WERI-Rb-1 (cell line): ENCODE measurements around the gene DEGS2.

Source experiments
- DNase-seq: peaks from one replicate; pipeline ENCODE4 v3.0.0-alpha.2; 2020
- H3K27ac ChIP-seq: fragments of 250-450 bp; sonication (Bioruptor Pico); 2 replicates; pipeline ENCODE4 v1.5.1; 2020; ENCODE audit warnings: mild to moderate bottlenecking, moderate library complexity
- H3K27me3 ChIP-seq: fragments of 250-450 bp; sonication (Bioruptor Pico); 2 replicates; pipeline ENCODE4 v1.5.1; 2021; ENCODE audit warnings: mild to moderate bottlenecking, low read depth, moderate library complexity; ENCODE audit not compliant: insufficient read depth, severe bottlenecking
- H3K36me3 ChIP-seq: fragments of 250-450 bp; sonication (Bioruptor Pico); 2 replicates; pipeline ENCODE4 v1.5.1; 2020; ENCODE audit warnings: mild to moderate bottlenecking, moderate library complexity
- H3K4me3 ChIP-seq: 2 replicates; pipeline ENCODE4 v1.5.1; 2011; ENCODE audit warnings: low read depth, mild to moderate bottlenecking, control low read depth, low read length
- H3K9me3 ChIP-seq: fragments of 250-450 bp; sonication (Bioruptor Pico); 2 replicates; pipeline ENCODE4 v1.5.1; 2021; ENCODE audit warnings: mild to moderate bottlenecking, moderate library complexity; ENCODE audit not compliant: severe bottlenecking
- TF ChIP-seq, protein P1 (sequence below): IDR thresholded peaks from 2 replicates; pipeline ENCODE4 v1.5.1; 2011; ENCODE audit warnings: low read depth, mild to moderate bottlenecking, control low read depth, inconsistent platforms, low read length

Gene DEGS2

DNA sequence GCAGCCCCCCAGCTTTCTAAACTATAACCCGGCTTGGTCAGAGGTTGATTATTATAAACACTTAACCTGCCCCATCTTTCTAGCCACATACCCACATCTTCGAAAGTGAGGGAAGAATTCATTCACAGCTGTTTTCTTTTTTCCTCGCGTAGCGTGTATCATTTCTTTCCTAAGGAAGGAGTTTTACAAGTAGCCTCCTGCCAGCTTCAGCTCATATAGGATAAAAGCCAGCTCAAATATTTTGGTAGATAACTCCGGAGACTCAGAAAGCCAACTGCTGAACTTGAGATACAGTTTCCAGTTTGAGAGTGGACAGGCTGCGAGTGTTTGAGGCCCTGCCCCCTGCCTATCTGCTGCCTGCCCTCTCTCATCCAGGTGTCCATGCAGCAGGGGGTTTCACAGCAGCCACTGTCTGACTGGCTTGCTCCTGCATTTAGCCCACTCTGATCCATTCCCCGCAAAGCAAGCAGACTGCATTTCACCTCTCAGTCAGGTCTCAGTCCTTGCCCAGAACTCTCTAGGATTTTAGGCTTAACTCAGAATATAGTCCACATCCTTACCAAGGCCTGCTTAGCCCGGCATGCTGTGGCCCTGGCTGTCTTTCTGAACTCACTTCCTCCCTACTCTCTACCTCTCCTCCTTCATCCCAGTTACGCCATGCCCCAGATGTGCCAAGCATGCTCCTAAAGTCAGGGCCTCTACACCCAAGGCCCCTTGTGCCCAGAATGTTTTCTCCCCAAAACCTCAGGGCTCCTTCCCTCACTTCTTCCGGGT lies 47.3 kb downstream of the DEGS2 start:
- TF ChIP-seq, protein P1, sequence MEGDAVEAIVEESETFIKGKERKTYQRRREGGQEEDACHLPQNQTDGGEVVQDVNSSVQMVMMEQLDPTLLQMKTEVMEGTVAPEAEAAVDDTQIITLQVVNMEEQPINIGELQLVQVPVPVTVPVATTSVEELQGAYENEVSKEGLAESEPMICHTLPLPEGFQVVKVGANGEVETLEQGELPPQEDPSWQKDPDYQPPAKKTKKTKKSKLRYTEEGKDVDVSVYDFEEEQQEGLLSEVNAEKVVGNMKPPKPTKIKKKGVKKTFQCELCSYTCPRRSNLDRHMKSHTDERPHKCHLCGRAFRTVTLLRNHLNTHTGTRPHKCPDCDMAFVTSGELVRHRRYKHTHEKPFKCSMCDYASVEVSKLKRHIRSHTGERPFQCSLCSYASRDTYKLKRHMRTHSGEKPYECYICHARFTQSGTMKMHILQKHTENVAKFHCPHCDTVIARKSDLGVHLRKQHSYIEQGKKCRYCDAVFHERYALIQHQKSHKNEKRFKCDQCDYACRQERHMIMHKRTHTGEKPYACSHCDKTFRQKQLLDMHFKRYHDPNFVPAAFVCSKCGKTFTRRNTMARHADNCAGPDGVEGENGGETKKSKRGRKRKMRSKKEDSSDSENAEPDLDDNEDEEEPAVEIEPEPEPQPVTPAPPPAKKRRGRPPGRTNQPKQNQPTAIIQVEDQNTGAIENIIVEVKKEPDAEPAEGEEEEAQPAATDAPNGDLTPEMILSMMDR: no peak
- Histone ChIP-seq H3K9me3 (no peaks in the 10 kb centered on the region), H3K27me3 (no peaks in the 10 kb centered on the region), H3K36me3 (peaks cover 16% of the 10 kb centered on the region), H3K4me3 (no peak overlapping the region), H3K27ac (no peak overlapping the region)
- DNase-seq: no peak

DNA sequence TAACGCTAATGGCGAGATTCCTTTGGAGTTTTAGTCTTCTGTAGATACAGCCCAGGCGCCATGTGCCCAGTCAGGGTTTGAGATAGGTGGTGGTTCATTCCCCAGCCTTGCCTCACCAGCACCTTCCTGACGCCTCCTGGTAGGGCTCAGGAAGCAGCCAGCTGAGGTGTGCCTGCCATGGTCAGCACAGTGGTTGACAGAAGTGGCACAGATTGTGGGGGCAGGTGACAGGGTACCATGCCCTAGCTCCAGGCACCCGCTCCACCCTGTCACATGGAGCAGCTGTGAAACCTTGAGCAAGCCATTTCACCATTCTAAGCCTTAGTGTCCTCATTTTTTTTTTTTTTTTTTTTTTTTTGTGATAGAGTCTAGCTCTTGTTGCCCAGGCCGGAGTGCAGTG lies 48.6 kb downstream of the DEGS2 start:
- H3K9me3 ChIP-seq: no peaks in the 10 kb centered on the region
- no peak overlapping the region for H3K27ac ChIP-seq
- peaks cover 20% of the 10 kb centered on the region for H3K36me3 ChIP-seq
- no peaks in the 10 kb centered on the region for H3K27me3 ChIP-seq
- DNase-seq: no peak
- no peak overlapping the region for H3K4me3 ChIP-seq
- TF ChIP-seq, protein P1: no peak

DNA sequence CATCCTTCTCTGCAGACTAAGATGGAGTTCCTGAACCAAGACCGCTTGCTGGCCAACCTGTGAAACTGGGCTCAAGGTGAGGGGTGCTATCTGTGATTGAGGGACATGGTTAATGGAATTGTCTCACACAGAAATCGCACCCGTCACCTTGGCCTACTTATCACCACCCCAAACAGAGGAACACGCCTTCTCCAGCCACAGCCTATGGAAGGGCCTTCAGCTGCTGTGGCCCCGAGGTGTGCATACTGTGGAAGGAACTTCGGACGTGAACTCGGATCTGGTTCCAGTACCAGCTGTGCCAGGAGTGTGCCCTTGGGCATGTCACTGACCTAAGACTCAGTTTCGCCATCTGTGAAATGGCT lies 49.9 kb downstream of the DEGS2 start:
- no peak overlapping the region for H3K4me3 ChIP-seq
- H3K9me3 ChIP-seq: no peaks in the 10 kb centered on the region
- peaks cover 20% of the 10 kb centered on the region for H3K36me3 ChIP-seq
- no peaks in the 10 kb centered on the region for H3K27me3 ChIP-seq
- TF ChIP-seq, protein P1: no peak
- no peak for DNase-seq
- no peak overlapping the region for H3K27ac ChIP-seq

DNA sequence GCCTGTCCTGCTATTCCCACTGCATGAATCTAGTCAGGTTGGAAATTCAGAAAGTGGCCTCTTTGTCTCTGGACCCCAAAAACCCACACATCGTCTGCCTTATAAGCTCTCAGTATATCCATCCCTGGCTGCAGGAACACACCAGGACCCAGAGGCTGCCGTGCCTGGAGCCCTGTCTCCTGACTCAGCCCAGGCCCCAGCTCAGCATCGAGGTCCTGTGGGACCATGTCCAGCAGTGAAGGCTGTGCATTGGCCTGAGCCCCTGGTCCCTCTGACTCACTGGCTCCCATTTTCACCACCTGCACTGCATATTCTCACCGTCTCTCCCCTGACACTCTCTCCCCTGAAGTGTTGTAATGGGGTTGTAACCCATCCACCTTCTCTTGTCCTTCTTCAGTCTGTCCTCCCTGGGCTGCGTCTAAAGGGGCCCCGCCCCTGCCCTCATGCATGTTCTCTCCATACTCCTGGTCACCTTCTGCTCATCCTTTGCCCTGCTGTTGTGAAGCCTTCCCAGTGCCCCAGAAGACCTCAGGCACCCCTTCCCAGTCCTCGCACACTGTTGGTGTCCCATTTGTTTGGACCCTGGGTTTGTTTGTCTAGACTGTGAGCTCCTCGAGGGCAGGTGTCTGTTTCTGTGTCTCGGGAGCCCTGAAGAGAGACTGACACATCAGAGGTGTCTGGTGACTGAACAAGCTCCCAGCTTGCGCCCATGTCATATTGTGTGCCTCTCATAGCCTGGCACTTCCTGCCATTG lies 50.4 kb downstream of the DEGS2 start:
- Histone ChIP-seq H3K4me3 (no peak overlapping the region), H3K27me3 (no peaks in the 10 kb centered on the region), H3K36me3 (peaks cover 22% of the 10 kb centered on the region), H3K27ac (no peak overlapping the region), H3K9me3 (no peaks in the 10 kb centered on the region)
- no peak for DNase-seq
- TF ChIP-seq, protein P1: no peak

DNA sequence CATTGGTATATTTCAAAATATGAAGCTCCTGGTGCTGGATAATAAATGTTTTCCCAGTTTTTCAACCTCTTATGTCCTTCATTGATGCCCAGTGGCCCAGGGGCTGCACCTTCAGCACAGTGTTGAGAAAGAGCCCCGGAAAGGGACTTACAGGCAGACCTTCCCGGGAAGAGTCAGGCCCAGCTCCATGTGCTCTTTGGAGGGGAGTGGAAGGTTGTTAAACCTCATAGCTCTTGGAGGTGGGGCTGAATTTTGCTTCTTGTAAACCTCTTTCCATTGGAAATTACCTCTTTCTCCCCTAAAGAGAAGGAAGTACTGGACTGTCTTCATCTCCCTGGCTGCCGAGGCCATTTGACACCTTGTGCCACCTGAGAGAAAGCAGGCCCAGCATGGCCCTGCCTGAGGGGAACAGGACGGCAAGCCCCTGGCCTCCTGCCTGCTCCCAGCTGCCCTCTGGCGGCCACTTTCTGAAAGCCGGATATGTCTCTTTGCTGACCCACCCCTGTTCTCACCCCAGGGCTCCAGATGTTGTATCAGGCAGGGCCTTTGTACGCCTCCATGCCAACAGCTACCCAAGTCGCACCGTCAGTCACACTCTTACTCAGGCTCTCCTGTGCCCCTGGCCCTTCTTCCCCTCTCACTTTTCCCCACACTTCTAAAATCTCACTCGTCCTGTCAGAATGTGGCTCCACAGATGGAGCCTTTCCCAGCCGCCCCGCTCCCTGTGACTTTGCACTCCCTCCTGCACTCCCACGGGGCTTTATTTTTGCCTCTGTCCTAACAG lies 51.2 kb downstream of the DEGS2 start:
- Histone ChIP-seq H3K27me3 (no peaks in the 10 kb centered on the region), H3K4me3 (no peak overlapping the region), H3K36me3 (peaks cover 27% of the 10 kb centered on the region), H3K27ac (no peak overlapping the region), H3K9me3 (no peaks in the 10 kb centered on the region)
- TF ChIP-seq, protein P1: peak; percentile 84
- DNase-seq: peak; percentile 82
